Panc1 (cell line): Measurements from ENCODE around the gene ESRRA. TPM values are rescaled to one million over a fixed set of nuclear protein-coding genes. Genes with fewer than 3 reads are reported as not detected.

Experiments used
- ATAC-seq: fragments of 200-7000 bp; cut with Tn5 transposase; 2 replicates; pipeline ENCODE4 v1.9.1; 2020; ENCODE audit warnings: mild to moderate bottlenecking, moderate library complexity
- BruUV-seq: library from RNA; stranded (reverse); fragments of 400-500 nt; replicated peaks from 2 replicates; lab custom pipeline; 2021; lab: Mats Ljungman, UMichigan
- CTCF ChIA-PET: fragments of 300-600 bp; sonication (Branson Sonifier 250); formaldehyde crosslinking; loops from one replicate; lab custom pipeline; 2022; ENCODE audit warnings: antibody characterized with exemption; lab: Charles Lee
- POLR2A ChIA-PET: fragments of 300-600 bp; sonication (Branson Sonifier 250); formaldehyde crosslinking; loops from one replicate; lab custom pipeline; 2022; ENCODE audit warnings: antibody characterized with exemption; lab: Charles Lee
- DNase-seq: peaks from one replicate; pipeline ENCODE4 v3.0.0-alpha.2; 2010; ENCODE audit warnings: low read depth, low spot score
- H3K27ac ChIP-seq: 2 replicates; pipeline ENCODE4 v1.5.1; 2011; ENCODE audit warnings: mild to moderate bottlenecking, low read length, inconsistent platforms
- H3K27me3 ChIP-seq: fragments of 200-500 bp; sonication (Bioruptor generic); 2 replicates; pipeline ENCODE4 v1.6.0; 2014; ENCODE audit warnings: low read length, inconsistent platforms; ENCODE audit not compliant: control insufficient read depth, insufficient read depth
- H3K36me3 ChIP-seq: fragments of 200-500 bp; sonication (Bioruptor generic); 2 replicates; pipeline ENCODE4 v1.5.1; 2014; ENCODE audit warnings: inconsistent platforms, mild to moderate bottlenecking, low read length, moderate library complexity; ENCODE audit not compliant: control insufficient read depth, insufficient read depth
- H3K4me1 ChIP-seq: 2 replicates; pipeline ENCODE4 v1.5.1; 2011; ENCODE audit warnings: inconsistent platforms, mild to moderate bottlenecking, low read length, moderate library complexity; ENCODE audit not compliant: control insufficient read depth, insufficient read depth
- H3K4me3 ChIP-seq, 2 experiments: 2 replicates each; pipeline ENCODE4 v1.5.1; 2011 to 2012; ENCODE audit warnings: low read depth in 2 of 2, low read length in 2 of 2, mild to moderate bottlenecking in 2 of 2, inconsistent platforms in 1 of 2, moderate library complexity in 1 of 2
- H3K9me3 ChIP-seq: fragments of 200-500 bp; sonication (Bioruptor generic); 2 replicates; pipeline ENCODE4 v1.5.1; 2014; ENCODE audit warnings: low read depth, mild to moderate bottlenecking, inconsistent platforms, low read length, moderate library complexity; ENCODE audit not compliant: control insufficient read depth, insufficient read depth
- POLR2AphosphoS5 ChIP-seq: IDR thresholded peaks from 2 replicates; pipeline ENCODE4 v1.6.1; 2012; ENCODE audit warnings: mild to moderate bottlenecking, low read depth, low read length, moderate library complexity
- SIN3A ChIP-seq: IDR thresholded peaks from 2 replicates; pipeline ENCODE4 v1.6.1; 2012; ENCODE audit warnings: low read depth, mild to moderate bottlenecking, low read length, moderate library complexity, borderline replicate concordance; ENCODE audit not compliant: insufficient read depth
- TCF7L2 ChIP-seq: IDR thresholded peaks from 2 replicates; pipeline ENCODE4 v1.6.1; 2011; ENCODE audit warnings: mild to moderate bottlenecking, low read depth, low read length, inconsistent platforms
- in situ Hi-C: cut with HindIII; loops from 2 replicates; pipeline ENCODE4 v1.10.0; 2016; ENCODE audit warnings: low sequenced_read_pairs, low pct_unique_long_range_greater_than_20kb
- intact Hi-C: fragments of 100-400 bp; cut with micrococcal nuclease; formaldehyde crosslinking; loops from one replicate; pipeline ENCODE4 v1.10.0; 2022; ENCODE audit not compliant: unreplicated experiment
- total RNA-seq: library from RNA; stranded (reverse); gene quantifications from one replicate; pipeline ENCODE4 v1.2.1, GENCODE V29; 2021; ENCODE audit not compliant: unreplicated experiment
- TF ChIP-seq, protein P1 (sequence below): fragments of 450-650 bp; IDR thresholded peaks from 2 replicates; pipeline ENCODE4 v1.5.1; 2017; ENCODE audit warnings: mild to moderate bottlenecking
- TF ChIP-seq, protein P2 (sequence below), 2 experiments: IDR thresholded peaks; 2 replicates each; pipeline ENCODE4 v1.6.1; 2011 to 2012; ENCODE audit warnings: low read depth in 2 of 2, control low read depth in 1 of 2, low read length in 1 of 2, mild to moderate bottlenecking in 1 of 2, moderate library complexity in 1 of 2; ENCODE audit not compliant: insufficient read depth in 1 of 2

The ESRRA gene
- total RNA-seq, 1 experiment from 2014 or later = 81.6 TPM

DNA sequence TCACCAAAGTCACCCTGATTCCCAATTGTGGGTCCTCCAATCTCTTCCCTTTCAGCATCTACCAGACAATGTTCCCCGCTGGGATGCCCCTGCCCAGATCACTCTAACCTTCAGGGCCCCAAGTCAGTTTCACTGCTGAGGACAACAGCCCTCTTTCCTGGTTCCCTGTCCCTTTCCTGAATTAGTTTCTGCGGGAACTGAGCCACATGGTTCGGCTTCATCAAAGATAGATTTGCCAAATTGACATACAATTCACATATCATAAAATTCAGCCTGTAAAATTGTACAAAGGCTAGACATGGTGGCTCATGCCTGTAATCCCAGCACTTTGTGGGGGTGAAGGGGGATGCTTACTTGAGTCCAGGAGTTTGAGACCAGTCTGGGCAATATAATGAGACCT, 22.7 kb downstream of the ESRRA start:
- intact Hi-C loops = no loop called here
- no peaks in the 10 kb centered on the region for H3K36me3 ChIP-seq
- ATAC-seq = no peak
- H3K27me3 ChIP-seq = no peaks in the 10 kb centered on the region
- no TSS peak for BruUV-seq
- no peak overlapping the region for H3K4me3 ChIP-seq
- peaks cover 21% of the 10 kb centered on the region for H3K4me1 ChIP-seq
- H3K9me3 ChIP-seq = no peaks in the 10 kb centered on the region
- H3K27ac ChIP-seq = no peak overlapping the region
- CTCF ChIA-PET = no interaction called here
- in situ Hi-C loops = no loop called here
- no peak for DNase-seq
- POLR2A ChIA-PET = no interaction called here
- TF ChIP-seq, protein P1, sequence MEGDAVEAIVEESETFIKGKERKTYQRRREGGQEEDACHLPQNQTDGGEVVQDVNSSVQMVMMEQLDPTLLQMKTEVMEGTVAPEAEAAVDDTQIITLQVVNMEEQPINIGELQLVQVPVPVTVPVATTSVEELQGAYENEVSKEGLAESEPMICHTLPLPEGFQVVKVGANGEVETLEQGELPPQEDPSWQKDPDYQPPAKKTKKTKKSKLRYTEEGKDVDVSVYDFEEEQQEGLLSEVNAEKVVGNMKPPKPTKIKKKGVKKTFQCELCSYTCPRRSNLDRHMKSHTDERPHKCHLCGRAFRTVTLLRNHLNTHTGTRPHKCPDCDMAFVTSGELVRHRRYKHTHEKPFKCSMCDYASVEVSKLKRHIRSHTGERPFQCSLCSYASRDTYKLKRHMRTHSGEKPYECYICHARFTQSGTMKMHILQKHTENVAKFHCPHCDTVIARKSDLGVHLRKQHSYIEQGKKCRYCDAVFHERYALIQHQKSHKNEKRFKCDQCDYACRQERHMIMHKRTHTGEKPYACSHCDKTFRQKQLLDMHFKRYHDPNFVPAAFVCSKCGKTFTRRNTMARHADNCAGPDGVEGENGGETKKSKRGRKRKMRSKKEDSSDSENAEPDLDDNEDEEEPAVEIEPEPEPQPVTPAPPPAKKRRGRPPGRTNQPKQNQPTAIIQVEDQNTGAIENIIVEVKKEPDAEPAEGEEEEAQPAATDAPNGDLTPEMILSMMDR = no peak
- TF ChIP-seq, protein P2, sequence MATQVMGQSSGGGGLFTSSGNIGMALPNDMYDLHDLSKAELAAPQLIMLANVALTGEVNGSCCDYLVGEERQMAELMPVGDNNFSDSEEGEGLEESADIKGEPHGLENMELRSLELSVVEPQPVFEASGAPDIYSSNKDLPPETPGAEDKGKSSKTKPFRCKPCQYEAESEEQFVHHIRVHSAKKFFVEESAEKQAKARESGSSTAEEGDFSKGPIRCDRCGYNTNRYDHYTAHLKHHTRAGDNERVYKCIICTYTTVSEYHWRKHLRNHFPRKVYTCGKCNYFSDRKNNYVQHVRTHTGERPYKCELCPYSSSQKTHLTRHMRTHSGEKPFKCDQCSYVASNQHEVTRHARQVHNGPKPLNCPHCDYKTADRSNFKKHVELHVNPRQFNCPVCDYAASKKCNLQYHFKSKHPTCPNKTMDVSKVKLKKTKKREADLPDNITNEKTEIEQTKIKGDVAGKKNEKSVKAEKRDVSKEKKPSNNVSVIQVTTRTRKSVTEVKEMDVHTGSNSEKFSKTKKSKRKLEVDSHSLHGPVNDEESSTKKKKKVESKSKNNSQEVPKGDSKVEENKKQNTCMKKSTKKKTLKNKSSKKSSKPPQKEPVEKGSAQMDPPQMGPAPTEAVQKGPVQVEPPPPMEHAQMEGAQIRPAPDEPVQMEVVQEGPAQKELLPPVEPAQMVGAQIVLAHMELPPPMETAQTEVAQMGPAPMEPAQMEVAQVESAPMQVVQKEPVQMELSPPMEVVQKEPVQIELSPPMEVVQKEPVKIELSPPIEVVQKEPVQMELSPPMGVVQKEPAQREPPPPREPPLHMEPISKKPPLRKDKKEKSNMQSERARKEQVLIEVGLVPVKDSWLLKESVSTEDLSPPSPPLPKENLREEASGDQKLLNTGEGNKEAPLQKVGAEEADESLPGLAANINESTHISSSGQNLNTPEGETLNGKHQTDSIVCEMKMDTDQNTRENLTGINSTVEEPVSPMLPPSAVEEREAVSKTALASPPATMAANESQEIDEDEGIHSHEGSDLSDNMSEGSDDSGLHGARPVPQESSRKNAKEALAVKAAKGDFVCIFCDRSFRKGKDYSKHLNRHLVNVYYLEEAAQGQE (IDR thresholded peaks at IDR 0.05; ENCODE audit: insufficient read depth in 1 of 2, low read depth in 2 of 2, low read length in 1 of 2) = no peak
- TF ChIP-seq TCF7L2 = no peak
- no peak for TF ChIP-seq POLR2AphosphoS5
- TF ChIP-seq SIN3A = no peak

DNA sequence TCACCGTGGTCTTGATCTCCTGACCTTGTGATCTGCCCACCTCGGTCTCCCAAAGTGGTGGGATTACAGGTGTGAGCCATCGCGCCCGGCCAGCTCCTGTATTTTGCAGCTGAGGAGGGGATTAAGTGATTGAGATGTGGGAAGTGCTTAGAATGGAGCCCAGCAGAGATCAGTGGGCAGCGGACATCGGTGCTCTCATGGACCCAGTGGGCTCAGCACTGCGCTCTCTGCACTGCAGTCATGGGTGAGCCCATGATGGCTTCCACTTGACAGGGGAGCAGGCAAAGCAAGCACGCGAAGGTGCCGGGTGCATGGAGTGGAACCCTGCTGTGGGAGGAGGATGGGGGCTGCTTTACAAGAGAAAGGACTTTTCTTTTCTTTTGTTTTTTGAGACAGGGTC, 25.6 kb downstream of the ESRRA start:
- no peaks in the 10 kb centered on the region for H3K36me3 ChIP-seq
- H3K4me3 ChIP-seq = no peak overlapping the region
- DNase-seq (no peak), ATAC-seq (no peak)
- no peak overlapping the region for H3K27ac ChIP-seq
- H3K27me3 ChIP-seq = no peaks in the 10 kb centered on the region
- BruUV-seq = no TSS peak
- intact Hi-C loops = no loop called here
- ChIA-PET POLR2A (interaction anchor here (0.6 to 1.8 kb wide), 3 partner anchors 13 to 146 kb away, joined by 3 to 12 read pairs (median 3); partner anchors contain the start of genes PRDX5 and TRMT112), CTCF (interaction anchor here (1.5 to 1.9 kb wide), 4 partner anchors 13 to 26 kb away, joined by 9 to 16 read pairs (median 11); partner anchors contain the start of genes PRDX5 and TRMT112)
- H3K4me1 ChIP-seq = peaks cover 26% of the 10 kb centered on the region
- TF ChIP-seq, protein P1 = no peak
- no peak for TF ChIP-seq POLR2AphosphoS5
- TF ChIP-seq, protein P2 (IDR thresholded peaks at IDR 0.05; ENCODE audit: insufficient read depth in 1 of 2, low read depth in 2 of 2, low read length in 1 of 2) = no peak
- TF ChIP-seq TCF7L2 = no peak
- TF ChIP-seq SIN3A = no peak
- no peaks in the 10 kb centered on the region for H3K9me3 ChIP-seq
- in situ Hi-C loops = no loop called here
